AG04450 (cell line): ENCODE results near the gene HERC4. TPM values are rescaled to one million over a fixed set of nuclear protein-coding genes. Genes with fewer than 3 reads are reported as not detected.
A peak's percentile ranks its signal among the peaks of the same experiment; 100 is the strongest.

Source experiments
- CTCF ChIA-PET: fragments of 300-600, 350-600 bp; formaldehyde crosslinking; extraction: SDS; loops from one replicate; lab custom pipeline; 2022; ENCODE audit warnings: antibody characterized with exemption, inconsistent platforms; lab: Charles Lee
- POLR2A ChIA-PET: fragments of 350-600 bp; formaldehyde crosslinking; extraction: SDS; loops from one replicate; lab custom pipeline; 2021; ENCODE audit warnings: antibody characterized with exemption, inconsistent platforms; lab: Yijun Ruan, JAX
- DNase-seq: peaks from one replicate; pipeline ENCODE4 v3.0.0-alpha.2; 2011; ENCODE audit warnings: low read depth, low spot score
- H3K27ac ChIP-seq: one replicate; pipeline ENCODE4 v1.5.1; 2012; ENCODE audit warnings: low read depth, low read length, control low read depth
- H3K27me3 ChIP-seq: one replicate; pipeline ENCODE4 v1.6.0; 2012; ENCODE audit warnings: low read length; ENCODE audit not compliant: control insufficient read depth, insufficient read depth
- H3K4me3 ChIP-seq: 2 replicates; pipeline ENCODE4 v1.5.1; 2011; ENCODE audit warnings: mild to moderate bottlenecking, low read depth, low read length, control low read depth
- H3K9me3 ChIP-seq: 2 replicates; pipeline ENCODE4 v1.5.1; 2012; ENCODE audit warnings: low read length; ENCODE audit not compliant: control insufficient read depth, insufficient read depth
- polyA plus RNA-seq: library from polyadenylated mRNA; depleted of rRNA; stranded (reverse); fragments of >200 nt; gene quantifications from 2 replicates; pipeline ENCODE4 v1.2.3, GENCODE V29; 2011
- TF ChIP-seq, protein P1 (sequence below): IDR thresholded peaks from 2 replicates; pipeline ENCODE4 v1.5.1; 2011; ENCODE audit warnings: low read depth, low read length, control low read depth, inconsistent platforms

Gene HERC4
- polyA plus RNA-seq, 1 experiment: 59.1 TPM

DNA sequence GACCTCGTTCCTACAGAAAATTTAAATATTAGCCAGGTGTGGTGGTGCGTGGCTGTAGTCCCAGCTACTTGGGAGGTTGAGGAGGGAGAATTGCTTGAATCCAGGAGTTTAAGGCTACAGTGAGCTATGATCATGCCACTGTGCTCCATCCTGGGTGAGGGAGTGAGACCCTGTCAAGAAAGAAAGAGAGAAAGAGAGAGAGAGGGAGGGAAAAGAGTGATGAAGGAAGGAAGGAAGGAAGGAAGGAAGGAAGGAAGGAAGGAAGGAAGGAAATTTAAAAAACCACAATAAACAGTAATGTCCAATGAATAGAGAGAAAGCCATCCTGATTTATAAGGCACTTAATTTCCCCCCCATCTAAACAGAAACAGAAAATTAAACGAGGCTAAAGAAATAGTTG, 43.6 kb upstream of the HERC4 start:
- no peak for DNase-seq
- POLR2A ChIA-PET: interaction anchor here (0.6 kb wide), 1 partner anchor 26 kb away, joined by 4 read pairs; no protein-coding TSS in a partner anchor
- H3K4me3 ChIP-seq: no peak overlapping the region
- CTCF ChIA-PET: no interaction called here
- H3K27ac ChIP-seq: no peak overlapping the region
- H3K27me3 ChIP-seq: no peaks in the 10 kb centered on the region
- TF ChIP-seq, protein P1, sequence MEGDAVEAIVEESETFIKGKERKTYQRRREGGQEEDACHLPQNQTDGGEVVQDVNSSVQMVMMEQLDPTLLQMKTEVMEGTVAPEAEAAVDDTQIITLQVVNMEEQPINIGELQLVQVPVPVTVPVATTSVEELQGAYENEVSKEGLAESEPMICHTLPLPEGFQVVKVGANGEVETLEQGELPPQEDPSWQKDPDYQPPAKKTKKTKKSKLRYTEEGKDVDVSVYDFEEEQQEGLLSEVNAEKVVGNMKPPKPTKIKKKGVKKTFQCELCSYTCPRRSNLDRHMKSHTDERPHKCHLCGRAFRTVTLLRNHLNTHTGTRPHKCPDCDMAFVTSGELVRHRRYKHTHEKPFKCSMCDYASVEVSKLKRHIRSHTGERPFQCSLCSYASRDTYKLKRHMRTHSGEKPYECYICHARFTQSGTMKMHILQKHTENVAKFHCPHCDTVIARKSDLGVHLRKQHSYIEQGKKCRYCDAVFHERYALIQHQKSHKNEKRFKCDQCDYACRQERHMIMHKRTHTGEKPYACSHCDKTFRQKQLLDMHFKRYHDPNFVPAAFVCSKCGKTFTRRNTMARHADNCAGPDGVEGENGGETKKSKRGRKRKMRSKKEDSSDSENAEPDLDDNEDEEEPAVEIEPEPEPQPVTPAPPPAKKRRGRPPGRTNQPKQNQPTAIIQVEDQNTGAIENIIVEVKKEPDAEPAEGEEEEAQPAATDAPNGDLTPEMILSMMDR: no peak
- no peaks in the 10 kb centered on the region for H3K9me3 ChIP-seq

DNA sequence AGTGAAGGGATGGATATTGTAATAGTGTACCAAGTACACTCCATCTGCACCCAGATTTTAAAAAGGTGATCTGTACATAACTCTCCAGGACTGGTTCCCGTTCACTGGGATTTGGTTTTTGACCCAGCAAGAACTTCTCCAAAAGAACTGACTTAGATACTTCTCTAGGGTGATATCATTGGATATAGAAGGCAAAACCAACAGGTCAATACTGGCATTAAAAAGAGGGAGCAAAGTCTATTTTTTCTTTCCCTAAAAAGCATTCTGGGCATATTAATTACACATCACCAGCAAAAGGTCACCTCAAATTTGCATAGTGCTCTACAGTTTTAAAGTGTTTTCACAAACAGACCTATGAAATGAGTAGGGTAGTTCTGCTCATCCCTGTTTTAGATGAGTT, 37.8 kb upstream of the HERC4 start:
- Histone ChIP-seq H3K27ac (no peak overlapping the region), H3K9me3 (no peaks in the 10 kb centered on the region), H3K27me3 (no peaks in the 10 kb centered on the region), H3K4me3 (no peak overlapping the region)
- CTCF ChIA-PET: interaction anchor here (1.1 kb wide), 1 partner anchor 45 kb away, joined by 5 read pairs; no protein-coding TSS in a partner anchor
- TF ChIP-seq, protein P1: no peak
- POLR2A ChIA-PET: no interaction called here
- no peak for DNase-seq

DNA sequence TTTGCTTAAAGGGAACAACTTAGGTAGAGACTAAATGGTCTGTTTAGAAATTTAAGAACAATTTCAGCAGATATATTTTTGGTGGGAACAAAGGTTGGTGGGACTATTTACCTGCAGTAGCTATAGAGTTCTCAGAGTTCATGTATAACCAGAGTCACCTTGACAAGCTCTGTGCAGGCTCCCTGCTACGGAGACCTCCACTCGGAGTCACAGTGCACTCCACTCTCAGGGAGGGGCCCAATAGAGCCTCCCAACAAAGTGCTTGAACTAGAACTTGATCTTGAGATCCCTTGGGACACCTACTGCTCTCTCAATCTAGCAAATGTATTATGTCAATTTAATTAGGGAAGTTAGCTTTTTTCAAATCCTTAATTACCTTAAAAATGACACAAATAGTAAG, 36.5 kb upstream of the HERC4 start:
- CTCF ChIA-PET: interaction anchor here (1.3 kb wide), 1 partner anchor 10 kb away, joined by 3 read pairs; no protein-coding TSS in a partner anchor
- POLR2A ChIA-PET: no interaction called here
- TF ChIP-seq, protein P1: no peak

DNA sequence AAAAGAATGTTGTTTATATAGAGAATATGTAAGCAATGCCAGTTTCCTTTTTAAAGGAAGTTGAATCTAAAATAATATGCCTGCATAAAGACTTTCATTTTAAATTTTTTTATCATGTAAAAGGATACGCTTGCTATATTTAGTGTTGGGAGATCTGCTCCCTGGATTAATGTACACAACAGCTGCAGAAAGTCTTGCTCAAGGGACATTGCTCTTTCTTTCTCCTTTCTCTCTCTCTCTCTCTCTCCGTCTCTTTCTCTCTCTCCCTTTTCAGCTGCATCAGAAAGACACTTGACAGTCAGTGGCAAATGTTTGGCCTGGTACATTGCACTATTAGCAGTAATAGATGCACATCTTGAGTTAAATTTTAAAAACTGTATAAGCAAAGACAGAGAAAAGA, 34.9 kb upstream of the HERC4 start:
- CTCF ChIA-PET: interaction anchor here (1.7 kb wide), 1 partner anchor 27 kb away, joined by 8 read pairs; no protein-coding TSS in a partner anchor
- no peak overlapping the region for H3K27ac ChIP-seq

More for the DNA sequence above, 36.5 kb upstream of the HERC4 start:
- Histone ChIP-seq H3K9me3 (no peaks in the 10 kb centered on the region), H3K27me3 (no peaks in the 10 kb centered on the region), H3K4me3 (no peak overlapping the region), H3K27ac (no peak overlapping the region)
- DNase-seq: no peak

DNA sequence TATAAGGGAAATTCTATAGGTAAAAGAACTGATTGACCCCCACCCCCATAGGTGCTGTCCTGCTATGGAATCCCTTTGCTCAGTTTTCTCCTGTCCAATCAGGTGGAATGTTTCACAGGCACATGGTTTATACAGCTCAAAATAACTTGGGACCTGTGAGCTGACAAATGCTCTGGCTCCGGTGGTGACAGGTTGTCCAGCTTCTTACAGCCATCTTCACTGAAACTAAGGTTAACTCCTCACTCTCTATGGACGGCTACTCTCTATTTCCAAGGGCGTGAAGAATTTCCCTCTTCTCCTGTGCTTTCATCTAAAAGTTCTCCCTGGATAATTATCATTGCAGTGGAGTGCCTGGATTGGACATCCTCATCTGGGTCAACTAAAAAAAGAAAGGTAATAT, 34.2 kb upstream of the HERC4 start, which contains the start of gene MYPN:
TSS of gene MYPN (plus strand) at position 158 of the 400 bp plus-strand sequence. CDS start 11,951 bp downstream, outside the sequence.
- H3K27ac ChIP-seq: peak within 1 kb of the TSS; percentile 60
- POLR2A ChIA-PET: interaction anchor here (0.8 to 2.1 kb wide), 2 partner anchors 12 to 14 kb away, joined by 3 to 8 read pairs; no protein-coding TSS in a partner anchor
- TF ChIP-seq, protein P1: no peak

More for the DNA sequence above, 34.9 kb upstream of the HERC4 start:
- peak overlapping the region; percentile 28 for H3K4me3 ChIP-seq
- no peaks in the 10 kb centered on the region for H3K27me3 ChIP-seq
- POLR2A ChIA-PET: no interaction called here
- TF ChIP-seq, protein P1: no peak
- H3K9me3 ChIP-seq: no peaks in the 10 kb centered on the region
- no peak for DNase-seq

More for the DNA sequence above, 34.2 kb upstream of the HERC4 start, which contains the start of gene MYPN:
- H3K4me3 ChIP-seq: peak within 1 kb of the TSS; percentile 28
- no peaks in the 10 kb centered on the region for H3K27me3 ChIP-seq
- no peak for DNase-seq
- CTCF ChIA-PET: interaction anchor here (1.2 to 1.7 kb wide), 3 partner anchors 26 to 47 kb away, joined by 3 to 8 read pairs (median 4); no protein-coding TSS in a partner anchor
- H3K9me3 ChIP-seq: no peaks in the 10 kb centered on the region
